Chondrocyte (in vitro differentiated cells): ENCODE data around the gene CHRNB2. TPM values are rescaled to one million over a fixed set of nuclear protein-coding genes. Genes with fewer than 3 reads are reported as not detected.

Source experiments
- DNase-seq: peaks from one replicate; pipeline ENCODE4 v3.0.0; 2021; ENCODE audit warnings: mixed read lengths, low spot score
- H3K27ac Mint-ChIP-seq: one replicate; pipeline ENCODE4 v1.8.0; 2021; ENCODE audit warnings: mild to moderate bottlenecking, moderate library complexity, mixed read lengths; ENCODE audit not compliant: unreplicated experiment
- H3K27me3 Mint-ChIP-seq: 2 replicates; pipeline ENCODE4 v1.8.0; 2021; ENCODE audit warnings: low read depth, mixed read lengths
- H3K36me3 Mint-ChIP-seq: 2 replicates; pipeline ENCODE4 v1.8.0; 2021; ENCODE audit warnings: low read depth, mixed read lengths
- H3K4me1 Mint-ChIP-seq: 2 replicates; pipeline ENCODE4 v1.8.0; 2021; ENCODE audit warnings: low read depth, mild to moderate bottlenecking, mixed read lengths
- H3K4me3 Mint-ChIP-seq: one replicate; pipeline ENCODE4 v1.8.0; 2021; ENCODE audit warnings: mild to moderate bottlenecking, moderate library complexity, mixed read lengths; ENCODE audit not compliant: unreplicated experiment
- H3K9me3 Mint-ChIP-seq: 2 replicates; pipeline ENCODE4 v1.8.0; 2021; ENCODE audit warnings: low read depth, mixed read lengths
- total RNA-seq: library from RNA; stranded (reverse); gene quantifications from 3 replicates; pipeline ENCODE4 v1.2.1, GENCODE V29; 2021
- TF ChIP-seq, protein P1 (sequence below): fragments of 200-600 bp; sonication (generic); IDR thresholded peaks from 2 replicates; pipeline ENCODE4 v1.5.0; 2021; ENCODE audit warnings: antibody characterized with exemption, mild to moderate bottlenecking, moderate library complexity

Gene CHRNB2
- total RNA-seq, 1 donor from 2014 or later: not detected

DNA sequence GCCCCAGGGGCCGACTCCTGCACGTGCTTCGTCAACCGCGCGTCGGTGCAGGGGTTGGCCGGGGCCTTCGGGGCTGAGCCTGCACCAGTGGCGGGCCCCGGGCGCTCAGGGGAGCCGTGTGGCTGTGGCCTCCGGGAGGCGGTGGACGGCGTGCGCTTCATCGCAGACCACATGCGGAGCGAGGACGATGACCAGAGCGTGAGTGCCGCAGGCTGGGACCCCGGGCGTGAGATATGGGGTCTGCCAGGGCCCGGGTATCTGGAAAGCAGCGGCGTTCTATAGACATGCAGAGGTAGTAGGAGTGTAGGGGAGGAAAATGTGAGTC is 4.3 kb downstream of the CHRNB2 start:
- H3K36me3 Mint-ChIP-seq: no peaks in the 10 kb centered on the region
- H3K27ac Mint-ChIP-seq: no peak overlapping the region
- H3K4me3 Mint-ChIP-seq: no peak overlapping the region
- TF ChIP-seq, protein P1, sequence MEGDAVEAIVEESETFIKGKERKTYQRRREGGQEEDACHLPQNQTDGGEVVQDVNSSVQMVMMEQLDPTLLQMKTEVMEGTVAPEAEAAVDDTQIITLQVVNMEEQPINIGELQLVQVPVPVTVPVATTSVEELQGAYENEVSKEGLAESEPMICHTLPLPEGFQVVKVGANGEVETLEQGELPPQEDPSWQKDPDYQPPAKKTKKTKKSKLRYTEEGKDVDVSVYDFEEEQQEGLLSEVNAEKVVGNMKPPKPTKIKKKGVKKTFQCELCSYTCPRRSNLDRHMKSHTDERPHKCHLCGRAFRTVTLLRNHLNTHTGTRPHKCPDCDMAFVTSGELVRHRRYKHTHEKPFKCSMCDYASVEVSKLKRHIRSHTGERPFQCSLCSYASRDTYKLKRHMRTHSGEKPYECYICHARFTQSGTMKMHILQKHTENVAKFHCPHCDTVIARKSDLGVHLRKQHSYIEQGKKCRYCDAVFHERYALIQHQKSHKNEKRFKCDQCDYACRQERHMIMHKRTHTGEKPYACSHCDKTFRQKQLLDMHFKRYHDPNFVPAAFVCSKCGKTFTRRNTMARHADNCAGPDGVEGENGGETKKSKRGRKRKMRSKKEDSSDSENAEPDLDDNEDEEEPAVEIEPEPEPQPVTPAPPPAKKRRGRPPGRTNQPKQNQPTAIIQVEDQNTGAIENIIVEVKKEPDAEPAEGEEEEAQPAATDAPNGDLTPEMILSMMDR: no peak
- no peak for DNase-seq
- H3K27me3 Mint-ChIP-seq: peaks cover 17% of the 10 kb centered on the region
- H3K4me1 Mint-ChIP-seq: peaks cover 7% of the 10 kb centered on the region
- no peaks in the 10 kb centered on the region for H3K9me3 Mint-ChIP-seq

GRCh38 chr1:154572468-154573167 is 5.0 kb downstream of the CHRNB2 start:
- H3K9me3 Mint-ChIP-seq: no peaks in the 10 kb centered on the region
- H3K4me1 Mint-ChIP-seq: peaks cover 5% of the 10 kb centered on the region
- H3K27ac Mint-ChIP-seq: no peak overlapping the region
- TF ChIP-seq, protein P1: no peak
- peaks cover 13% of the 10 kb centered on the region for H3K27me3 Mint-ChIP-seq
- H3K4me3 Mint-ChIP-seq: no peak overlapping the region
- H3K36me3 Mint-ChIP-seq: no peaks in the 10 kb centered on the region
- DNase-seq: no peak

DNA sequence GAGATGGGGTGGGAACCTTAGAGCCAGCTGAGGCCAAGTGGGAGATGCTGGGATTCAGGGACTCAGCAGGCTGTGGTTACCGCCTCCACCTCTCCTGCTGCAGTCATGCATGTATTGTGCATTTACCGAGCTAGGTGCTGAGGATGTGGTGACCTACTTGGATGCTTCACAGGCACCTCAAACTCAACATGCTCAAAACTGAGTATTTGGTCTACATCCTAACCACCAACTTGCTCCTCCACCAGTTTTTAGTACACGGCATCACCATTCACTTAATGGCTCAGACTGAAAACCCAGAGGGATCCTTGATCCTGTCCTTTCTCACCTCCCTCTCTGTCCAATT is 5.6 kb downstream of the CHRNB2 start:
- TF ChIP-seq, protein P1: no peak
- no peak for DNase-seq
- Mint-ChIP-seq H3K36me3 (no peaks in the 10 kb centered on the region), H3K4me1 (peaks cover under 1% of the 10 kb centered on the region), H3K27ac (no peak overlapping the region), H3K27me3 (peaks cover 9% of the 10 kb centered on the region), H3K4me3 (no peak overlapping the region), H3K9me3 (no peaks in the 10 kb centered on the region)

GRCh38 chr1:154574716-154575115 is 7.1 kb downstream of the CHRNB2 start:
- Mint-ChIP-seq H3K27me3 (peaks cover 8% of the 10 kb centered on the region), H3K9me3 (no peaks in the 10 kb centered on the region), H3K4me3 (no peak overlapping the region), H3K27ac (no peak overlapping the region), H3K4me1 (no peaks in the 10 kb centered on the region), H3K36me3 (peaks cover 14% of the 10 kb centered on the region)
- no peak for DNase-seq
- TF ChIP-seq, protein P1: no peak

DNA sequence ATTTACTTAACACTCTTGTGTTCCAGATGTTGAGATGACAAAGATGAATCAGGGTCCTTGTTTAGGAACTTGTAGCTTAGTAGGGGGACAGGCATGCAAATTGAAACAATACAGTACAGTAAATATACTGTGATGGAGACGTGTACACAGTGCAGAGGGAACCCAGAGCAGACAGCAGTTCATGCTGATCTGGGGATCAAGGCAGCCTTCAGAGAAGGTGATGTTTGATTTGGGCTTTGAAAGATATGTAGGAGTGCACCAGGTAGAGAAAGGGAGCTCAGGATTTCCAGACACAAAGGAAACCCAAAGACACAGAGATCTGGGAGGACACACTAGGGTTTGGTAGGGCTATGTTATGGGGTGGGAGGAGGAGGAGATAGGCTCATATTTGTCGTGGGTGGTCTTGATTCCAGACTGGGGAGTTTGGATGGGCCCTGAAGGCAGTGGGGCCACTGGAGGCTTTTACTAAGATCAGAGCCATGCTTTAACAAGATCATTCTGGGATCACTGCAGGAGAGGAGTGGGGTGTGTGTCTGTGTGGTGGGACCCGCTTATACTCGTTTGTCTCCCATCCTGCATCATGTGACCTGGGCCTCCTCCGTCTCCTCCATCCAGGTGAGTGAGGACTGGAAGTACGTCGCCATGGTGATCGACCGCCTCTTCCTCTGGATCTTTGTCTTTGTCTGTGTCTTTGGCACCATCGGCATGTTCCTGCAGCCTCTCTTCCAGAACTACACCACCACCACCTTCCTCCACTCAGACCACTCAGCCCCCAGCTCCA is 7.8 kb downstream of the CHRNB2 start:
- no peak for DNase-seq
- H3K9me3 Mint-ChIP-seq: no peaks in the 10 kb centered on the region
- H3K36me3 Mint-ChIP-seq: peaks cover 18% of the 10 kb centered on the region
- H3K27me3 Mint-ChIP-seq: peaks cover 8% of the 10 kb centered on the region
- H3K4me3 Mint-ChIP-seq: no peak overlapping the region
- TF ChIP-seq, protein P1: no peak
- H3K4me1 Mint-ChIP-seq: no peaks in the 10 kb centered on the region
- no peak overlapping the region for H3K27ac Mint-ChIP-seq
